Peyer's patch (tissue), 4 donors: Measurements from ENCODE around the gene TCAF1. TPM values are rescaled to one million over a fixed set of nuclear protein-coding genes. Genes with fewer than 3 reads are reported as not detected.
"Not testable (repeated sequence)": the region's sequence is repeated elsewhere in the genome, so short reads cannot be mapped to it uniquely, and the experiment has no call there.

ENCODE experiments used
- DNase-seq, 3 donors: peaks; one replicate each; pipeline ENCODE4 v3.0.0-alpha.2; 2017 to 2019
- H3K27ac ChIP-seq, 4 donors: fragments of 200-600 bp; sonication (generic); one replicate each; pipeline ENCODE4 v1.5.1; 2016 to 2019
- H3K27me3 ChIP-seq, 2 donors: fragments of 200-600 bp; sonication (generic); one replicate each; pipeline ENCODE4 v1.5.1; 2019
- H3K36me3 ChIP-seq, 3 donors: fragments of 200-600 bp; sonication (generic); one replicate each; pipeline ENCODE4 v1.5.1; 2016 to 2019
- H3K4me1 ChIP-seq, 4 donors: fragments of 200-600 bp; sonication (generic); one replicate each; pipeline ENCODE4 v1.5.1; 2016 to 2019
- H3K4me3 ChIP-seq, 4 donors: fragments of 200-600 bp; sonication (generic); 1 replicate in 3 of 4; 2 replicates in 1 of 4; pipeline ENCODE4 v1.5.1; 2016 to 2019; ENCODE audit warnings: mild to moderate bottlenecking in 1 of 4
- H3K9me3 ChIP-seq, 4 donors: fragments of 200-600 bp; sonication (generic); one replicate each; pipeline ENCODE4 v1.5.1; 2016 to 2019; ENCODE audit warnings: mild to moderate bottlenecking in 1 of 4
- total RNA-seq, 4 donors: library from RNA; depleted of rRNA; stranded (reverse); fragments of >200 nt; gene quantifications; one replicate each; pipeline ENCODE4 v1.1.0, GENCODE V29; 2016

The TCAF1 gene
- total RNA-seq, 4 donors from 2014 or later, result 21.8 to 33.8 (median 24.4) TPM

DNA sequence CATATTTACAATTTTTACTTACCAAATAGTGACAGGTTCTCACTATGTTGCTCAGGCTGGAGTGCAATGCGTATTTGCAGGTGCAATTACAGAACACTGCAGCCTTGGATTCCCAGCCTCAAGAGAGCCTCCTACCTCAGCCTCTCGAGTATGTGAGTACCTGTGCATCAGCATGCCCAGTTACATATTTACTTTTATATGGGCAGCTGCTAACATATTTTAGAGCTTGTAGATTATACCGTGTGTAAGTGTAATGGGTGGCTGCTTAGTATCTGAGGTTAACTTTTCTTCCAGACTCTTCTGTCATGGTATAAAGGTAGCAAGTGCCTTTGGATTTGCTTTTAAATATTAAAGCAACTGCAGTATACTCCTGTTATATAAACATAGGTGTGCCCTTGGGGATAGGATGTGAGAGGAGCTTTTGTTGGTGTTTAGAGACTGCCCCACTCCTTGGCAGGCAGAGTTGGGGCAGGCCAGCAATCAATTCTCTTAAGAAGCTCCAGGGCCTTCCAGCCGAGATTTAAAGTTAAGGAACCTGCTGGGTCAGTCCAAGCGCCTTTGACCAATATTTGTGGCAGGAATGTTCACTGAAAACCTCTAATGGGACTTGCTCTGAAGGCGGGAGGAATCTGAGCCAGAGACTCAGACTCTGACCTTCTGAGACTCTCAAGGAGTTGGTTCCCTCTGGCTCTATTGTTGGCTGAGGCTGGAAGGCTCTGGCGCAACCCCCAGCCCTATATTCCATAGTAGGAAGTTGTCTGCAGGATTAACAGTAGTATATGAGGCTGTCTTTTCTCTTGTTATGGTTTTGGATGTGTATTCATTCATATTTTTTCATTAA is 77.5 kb downstream of the TCAF1 start:
- H3K9me3 ChIP-seq, H3K4me1 ChIP-seq, DNase-seq, H3K27ac ChIP-seq, H3K4me3 ChIP-seq, H3K27me3 ChIP-seq, H3K36me3 ChIP-seq: not testable (repeated sequence)

DNA sequence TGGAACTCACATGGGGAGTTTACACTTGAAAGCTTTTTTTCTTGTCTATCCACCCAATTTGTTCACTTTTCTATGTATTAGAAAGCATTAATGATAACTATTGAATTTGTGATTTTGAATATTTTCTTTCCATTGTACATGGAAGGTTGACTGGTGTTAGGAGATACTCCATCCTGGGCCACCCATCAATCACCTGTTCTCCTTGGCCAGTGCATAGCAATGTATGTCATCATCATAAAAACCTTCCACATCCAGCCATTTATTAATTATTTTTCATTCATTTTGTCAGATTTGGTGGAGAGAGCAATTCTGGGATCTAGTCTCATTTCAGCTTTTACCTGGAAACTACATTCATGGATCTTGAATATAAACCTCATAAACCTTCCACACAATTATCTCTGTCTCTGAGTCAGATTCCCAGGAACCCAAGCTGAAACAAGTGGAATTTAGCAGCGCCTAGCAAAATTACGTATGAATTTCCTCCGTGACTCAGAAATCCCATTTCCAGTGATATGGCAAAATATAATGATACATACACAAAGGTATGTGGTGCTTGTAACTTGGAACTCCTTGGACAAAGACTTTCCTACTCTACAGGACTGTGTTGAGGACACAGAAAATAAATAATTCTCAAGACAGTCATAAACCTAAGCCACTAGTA is 78.2 kb downstream of the TCAF1 start:
- H3K27ac ChIP-seq, H3K4me3 ChIP-seq, H3K4me1 ChIP-seq, H3K9me3 ChIP-seq, DNase-seq, H3K27me3 ChIP-seq, H3K36me3 ChIP-seq: not testable (repeated sequence)

- H3K36me3 ChIP-seq, H3K4me1 ChIP-seq, H3K27me3 ChIP-seq, H3K9me3 ChIP-seq, H3K27ac ChIP-seq, DNase-seq, H3K4me3 ChIP-seq: not testable (repeated sequence)
These were observed 80.3 kb downstream of the TCAF1 start for GRCh38 chr7:143821392-143822277.

- H3K36me3 ChIP-seq, H3K4me3 ChIP-seq, DNase-seq, H3K9me3 ChIP-seq, H3K4me1 ChIP-seq, H3K27me3 ChIP-seq, H3K27ac ChIP-seq: not testable (repeated sequence)
These were observed 84.1 kb downstream of the TCAF1 start for GRCh38 chr7:143817873-143818272.

DNA sequence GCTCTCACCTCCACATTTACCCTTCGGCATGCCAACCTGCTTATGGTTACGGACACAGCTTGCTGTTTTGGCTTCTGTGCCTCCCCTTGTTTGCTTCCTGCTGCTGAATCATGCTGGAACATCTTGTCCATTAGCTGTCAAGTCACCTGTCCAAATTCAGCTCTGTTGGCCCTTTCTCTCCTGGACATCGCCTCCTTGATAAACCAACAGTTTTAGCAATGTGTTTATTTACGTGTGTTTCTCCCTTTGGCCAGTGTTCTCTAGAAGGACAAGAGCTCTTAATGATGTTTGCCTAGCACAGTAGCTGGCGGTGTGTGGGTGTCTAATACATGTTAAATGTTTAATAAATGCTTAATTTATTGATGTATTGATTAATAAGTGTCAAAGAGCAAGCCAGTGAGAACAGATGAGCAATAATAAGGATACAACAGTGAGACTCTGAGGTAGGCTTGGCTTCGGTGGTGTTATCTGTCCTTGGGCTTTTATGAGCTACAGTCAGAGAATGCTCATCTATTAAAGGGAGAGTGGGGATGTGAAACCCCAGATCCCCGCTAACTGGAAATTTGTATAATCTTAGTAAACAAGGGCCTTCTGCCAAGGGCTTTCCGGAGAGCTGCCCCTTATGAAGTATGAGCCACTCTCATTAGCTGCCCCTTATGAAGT is 85.4 kb downstream of the TCAF1 start:
- H3K27ac ChIP-seq, H3K4me3 ChIP-seq, DNase-seq, H3K36me3 ChIP-seq, H3K27me3 ChIP-seq, H3K4me1 ChIP-seq, H3K9me3 ChIP-seq: not testable (repeated sequence)

GRCh38 chr7:143810639-143811038 is 91.3 kb downstream of the TCAF1 start:
- not testable (repeated sequence) for H3K4me3 ChIP-seq, H3K27ac ChIP-seq, H3K36me3 ChIP-seq, H3K27me3 ChIP-seq, H3K4me1 ChIP-seq, DNase-seq, H3K9me3 ChIP-seq

DNA sequence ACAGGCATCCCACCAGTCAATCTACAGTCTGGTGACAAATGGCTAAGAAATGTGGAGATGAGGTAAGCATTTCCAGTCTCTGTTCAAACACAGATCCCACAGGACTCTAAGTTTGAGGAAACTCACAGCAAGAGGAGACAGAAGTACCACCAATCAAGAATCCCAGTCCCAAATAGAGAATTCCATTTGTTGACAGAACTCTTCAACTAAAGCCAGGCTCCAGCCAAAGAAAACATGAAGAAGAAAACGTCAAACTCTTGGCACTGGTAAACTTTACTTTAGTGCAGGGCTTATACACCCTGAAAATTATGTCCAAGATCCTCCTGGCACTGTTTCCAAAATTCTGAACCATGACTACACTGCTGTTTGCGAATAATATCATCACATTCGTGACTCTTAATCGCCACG is 95.3 kb downstream of the TCAF1 start:
- H3K4me1 ChIP-seq, H3K36me3 ChIP-seq, DNase-seq, H3K27ac ChIP-seq, H3K9me3 ChIP-seq, H3K4me3 ChIP-seq, H3K27me3 ChIP-seq: not testable (repeated sequence)

Other genes starting within 250 kb of the TCAF1 start
- 1 to 10 TPM in 3 of 4 donors, not detected in 1; 1.5 to 2.9 (median 1.7) TPM for gene CTAGE6, start 144.5 kb downstream of the TCAF1 start, total RNA-seq
- not detected for gene OR2F2, start 33.1 kb upstream of the TCAF1 start, total RNA-seq
- not detected for gene OR2F1, start 52.7 kb upstream of the TCAF1 start, total RNA-seq
- gene OR6B1, start 98.1 kb upstream of the TCAF1 start, total RNA-seq, result not detected
- not detected for gene OR2A5, start 146.8 kb upstream of the TCAF1 start, total RNA-seq
- gene OR2A25, start 167.6 kb upstream of the TCAF1 start, total RNA-seq, result not detected
- not detected for gene OR2A12, start 184.1 kb upstream of the TCAF1 start, total RNA-seq
- not detected for gene OR2A2, start 207.4 kb upstream of the TCAF1 start, total RNA-seq
- gene OR2A14, start 221.0 kb upstream of the TCAF1 start, total RNA-seq, result not detected